OCI-LY3 (cell line): ENCODE data around the gene WNT7A.

Experiments used
- H2AFZ ChIP-seq: fragments of 200-600, 300-600 bp; shearing (Covaris generic); 2 replicates; pipeline ENCODE4 v1.6.0; 2014; ENCODE audit warnings: antibody characterized with exemption, low read depth, low read length
- H3K27ac ChIP-seq: fragments of 200-600, 300-600 bp; sonication (generic); 2 replicates; pipeline ENCODE4 v1.5.1; 2014; ENCODE audit warnings: mild to moderate bottlenecking, low read length, moderate library complexity, mixed read lengths
- H3K27me3 ChIP-seq: fragments of 200-600, 300-600 bp; sonication (generic); 2 replicates; pipeline ENCODE4 v1.6.1; 2014; ENCODE audit warnings: low read depth, low read length, mixed read lengths
- H3K36me3 ChIP-seq: fragments of 200-600, 300-600 bp; sonication (generic); replicated peaks from 2 replicates; pipeline ENCODE3; 2014; ENCODE audit warnings: low read depth, low read length, mixed read lengths
- H3K4me1 ChIP-seq: fragments of 300-600, 200-600 bp; sonication (generic); 2 replicates; pipeline ENCODE4 v1.6.1; 2014; ENCODE audit warnings: low read length, mixed read lengths
- H3K4me2 ChIP-seq: fragments of 200-600, 300-600 bp; sonication (generic); 2 replicates; pipeline ENCODE4 v1.6.1; 2014; ENCODE audit warnings: low read length, mixed read lengths
- H3K4me3 ChIP-seq: fragments of 300-600, 200-600 bp; sonication (generic); 2 replicates; pipeline ENCODE4 v1.5.1; 2014; ENCODE audit warnings: antibody characterized with exemption, mild to moderate bottlenecking, low read length, moderate library complexity
- H3K79me2 ChIP-seq: fragments of 300-600, 200-600 bp; shearing (Covaris generic); 2 replicates; pipeline ENCODE4 v1.6.1; 2014; ENCODE audit warnings: mild to moderate bottlenecking, low read length, mixed read lengths
- H3K9ac ChIP-seq: fragments of 300-600, 200-600 bp; shearing (Covaris generic); 2 replicates; pipeline ENCODE4 v1.6.0; 2014; ENCODE audit warnings: mild to moderate bottlenecking, low read length, moderate library complexity
- H3K9me3 ChIP-seq: fragments of 200-600, 300-600 bp; shearing (Covaris generic); 2 replicates; pipeline ENCODE4 v1.6.1; 2014; ENCODE audit warnings: low read length, mixed read lengths; ENCODE audit not compliant: insufficient read depth
- H4K20me1 ChIP-seq: fragments of 200-600, 300-600 bp; sonication (generic); 2 replicates; pipeline ENCODE4 v1.6.1; 2016; ENCODE audit warnings: low read length, mixed read lengths; ENCODE audit not compliant: insufficient read depth
- EZH2phosphoT487 ChIP-seq: fragments of 200-600 bp; shearing (Covaris generic); IDR thresholded peaks from 2 replicates; pipeline ENCODE4 v1.6.1; 2018; ENCODE audit warnings: antibody characterized with exemption, mixed run types, low read depth
- TF ChIP-seq, protein P1 (sequence below): fragments of 200-600, 300-600 bp; sonication (generic); IDR thresholded peaks from 2 replicates; pipeline ENCODE4 v1.5.1; 2014; ENCODE audit warnings: antibody characterized with exemption, low read length, low read depth

The WNT7A gene

GRCh38 chr3:13870902-13871301 is 9.0 kb downstream of the WNT7A start:
- TF ChIP-seq, protein P1, sequence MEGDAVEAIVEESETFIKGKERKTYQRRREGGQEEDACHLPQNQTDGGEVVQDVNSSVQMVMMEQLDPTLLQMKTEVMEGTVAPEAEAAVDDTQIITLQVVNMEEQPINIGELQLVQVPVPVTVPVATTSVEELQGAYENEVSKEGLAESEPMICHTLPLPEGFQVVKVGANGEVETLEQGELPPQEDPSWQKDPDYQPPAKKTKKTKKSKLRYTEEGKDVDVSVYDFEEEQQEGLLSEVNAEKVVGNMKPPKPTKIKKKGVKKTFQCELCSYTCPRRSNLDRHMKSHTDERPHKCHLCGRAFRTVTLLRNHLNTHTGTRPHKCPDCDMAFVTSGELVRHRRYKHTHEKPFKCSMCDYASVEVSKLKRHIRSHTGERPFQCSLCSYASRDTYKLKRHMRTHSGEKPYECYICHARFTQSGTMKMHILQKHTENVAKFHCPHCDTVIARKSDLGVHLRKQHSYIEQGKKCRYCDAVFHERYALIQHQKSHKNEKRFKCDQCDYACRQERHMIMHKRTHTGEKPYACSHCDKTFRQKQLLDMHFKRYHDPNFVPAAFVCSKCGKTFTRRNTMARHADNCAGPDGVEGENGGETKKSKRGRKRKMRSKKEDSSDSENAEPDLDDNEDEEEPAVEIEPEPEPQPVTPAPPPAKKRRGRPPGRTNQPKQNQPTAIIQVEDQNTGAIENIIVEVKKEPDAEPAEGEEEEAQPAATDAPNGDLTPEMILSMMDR, result no peak
- no peak for TF ChIP-seq EZH2phosphoT487
- peaks cover 8% of the 10 kb centered on the region for H3K27me3 ChIP-seq
- H2AFZ ChIP-seq, result no peak overlapping the region
- no peaks in the 10 kb centered on the region for H3K9me3 ChIP-seq
- no peak overlapping the region for H3K4me2 ChIP-seq
- H3K27ac ChIP-seq, result no peak overlapping the region
- no peak overlapping the region for H3K4me3 ChIP-seq
- H4K20me1 ChIP-seq, result no peaks in the 10 kb centered on the region
- H3K9ac ChIP-seq, result no peak overlapping the region
- H3K4me1 ChIP-seq, result no peaks in the 10 kb centered on the region; the same call in 1 of the 2 replicates
- H3K36me3 ChIP-seq, result no peaks in the 10 kb centered on the region
- H3K79me2 ChIP-seq, result no peaks in the 10 kb centered on the region

GRCh38 chr3:13869761-13870343 is 10.0 kb downstream of the WNT7A start:
- H3K79me2 ChIP-seq, result no peaks in the 10 kb centered on the region
- no peak overlapping the region for H3K9ac ChIP-seq
- no peak overlapping the region for H2AFZ ChIP-seq
- no peak for TF ChIP-seq EZH2phosphoT487
- TF ChIP-seq, protein P1, result no peak
- H3K4me2 ChIP-seq, result no peak overlapping the region
- H3K9me3 ChIP-seq, result no peaks in the 10 kb centered on the region
- no peak overlapping the region for H3K27ac ChIP-seq
- H3K4me1 ChIP-seq, result no peaks in the 10 kb centered on the region; the same call in 1 of the 2 replicates
- no peak overlapping the region for H3K4me3 ChIP-seq
- H4K20me1 ChIP-seq, result no peaks in the 10 kb centered on the region
- peaks cover 7% of the 10 kb centered on the region for H3K27me3 ChIP-seq
- H3K36me3 ChIP-seq, result no peaks in the 10 kb centered on the region

GRCh38 chr3:13868844-13869724 is 10.8 kb downstream of the WNT7A start:
- no peaks in the 10 kb centered on the region for H3K79me2 ChIP-seq
- no peak overlapping the region for H3K4me2 ChIP-seq
- H3K9ac ChIP-seq, result no peak overlapping the region
- H3K9me3 ChIP-seq, result no peaks in the 10 kb centered on the region
- peaks cover 10% of the 10 kb centered on the region for H3K27me3 ChIP-seq
- H3K27ac ChIP-seq, result no peak overlapping the region
- no peak for TF ChIP-seq EZH2phosphoT487
- TF ChIP-seq, protein P1, result no peak
- no peak overlapping the region for H3K4me3 ChIP-seq
- no peaks in the 10 kb centered on the region for H4K20me1 ChIP-seq
- H3K4me1 ChIP-seq, result no peaks in the 10 kb centered on the region; the same call in 1 of the 2 replicates
- no peak overlapping the region for H2AFZ ChIP-seq
- H3K36me3 ChIP-seq, result no peaks in the 10 kb centered on the region

DNA sequence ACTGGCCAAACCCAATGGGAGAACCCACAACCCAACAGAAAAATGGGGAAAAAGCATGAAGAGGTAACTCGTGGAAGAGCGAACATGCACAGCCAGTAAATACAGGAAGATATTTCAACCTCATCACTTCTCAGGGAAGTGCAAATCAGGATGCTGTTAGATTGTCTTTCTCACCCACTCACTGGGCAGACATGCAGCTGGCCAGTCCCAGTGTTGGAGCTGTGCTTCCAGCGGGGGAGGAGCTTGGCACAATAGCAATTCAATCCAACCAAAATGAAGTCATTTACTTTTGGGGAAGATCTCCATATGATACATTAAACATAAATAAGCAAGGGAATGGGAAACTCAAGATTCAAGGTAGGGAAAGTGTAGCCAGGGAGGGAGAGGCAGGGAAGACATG is 12.1 kb downstream of the WNT7A start:
- Histone ChIP-seq H3K9me3 (no peaks in the 10 kb centered on the region), H3K4me3 (no peak overlapping the region), H2AFZ (no peak overlapping the region), H3K36me3 (no peaks in the 10 kb centered on the region), H4K20me1 (no peaks in the 10 kb centered on the region), H3K27ac (no peak overlapping the region), H3K79me2 (no peaks in the 10 kb centered on the region), H3K27me3 (peaks cover 24% of the 10 kb centered on the region), H3K4me1 (no peaks in the 10 kb centered on the region; the same call in 1 of the 2 replicates), H3K9ac (no peak overlapping the region), H3K4me2 (no peak overlapping the region)
- no peak for TF ChIP-seq EZH2phosphoT487
- TF ChIP-seq, protein P1, result no peak
